ENCODE data around the gene DUT.
A peak's percentile ranks its signal among the peaks of the same experiment; 100 is the strongest.

DUT gene

GRCh38 chr15:48300038-48300437 lies 31.2 kb upstream of the DUT start:
- Histone ChIP-seq H3K4me3 (ENCODE audit: severe bottlenecking) (no peak overlapping the region), H3K36me3 (ENCODE audit: low read depth) (no peaks in the 10 kb centered on the region), H3K9me3 (ENCODE audit: severe bottlenecking) (no peaks in the 10 kb centered on the region), H3K4me1 (ENCODE audit: insufficient read depth, poor library complexity, severe bottlenecking) (no peaks in the 10 kb centered on the region), H3K27me3 (ENCODE audit: insufficient read depth, poor library complexity, severe bottlenecking) (no peaks in the 10 kb centered on the region), H3K27ac (ENCODE audit: poor library complexity, severe bottlenecking) (no peak overlapping the region)
- DNase-seq (ENCODE audit: low spot score) (no peak), ATAC-seq (ENCODE audit: low read depth) (no peak)
- TF ChIP-seq, protein P1, sequence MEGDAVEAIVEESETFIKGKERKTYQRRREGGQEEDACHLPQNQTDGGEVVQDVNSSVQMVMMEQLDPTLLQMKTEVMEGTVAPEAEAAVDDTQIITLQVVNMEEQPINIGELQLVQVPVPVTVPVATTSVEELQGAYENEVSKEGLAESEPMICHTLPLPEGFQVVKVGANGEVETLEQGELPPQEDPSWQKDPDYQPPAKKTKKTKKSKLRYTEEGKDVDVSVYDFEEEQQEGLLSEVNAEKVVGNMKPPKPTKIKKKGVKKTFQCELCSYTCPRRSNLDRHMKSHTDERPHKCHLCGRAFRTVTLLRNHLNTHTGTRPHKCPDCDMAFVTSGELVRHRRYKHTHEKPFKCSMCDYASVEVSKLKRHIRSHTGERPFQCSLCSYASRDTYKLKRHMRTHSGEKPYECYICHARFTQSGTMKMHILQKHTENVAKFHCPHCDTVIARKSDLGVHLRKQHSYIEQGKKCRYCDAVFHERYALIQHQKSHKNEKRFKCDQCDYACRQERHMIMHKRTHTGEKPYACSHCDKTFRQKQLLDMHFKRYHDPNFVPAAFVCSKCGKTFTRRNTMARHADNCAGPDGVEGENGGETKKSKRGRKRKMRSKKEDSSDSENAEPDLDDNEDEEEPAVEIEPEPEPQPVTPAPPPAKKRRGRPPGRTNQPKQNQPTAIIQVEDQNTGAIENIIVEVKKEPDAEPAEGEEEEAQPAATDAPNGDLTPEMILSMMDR (IDR thresholded peaks at IDR 0.05; ENCODE audit: poor library complexity, severe bottlenecking): no peak

DNA sequence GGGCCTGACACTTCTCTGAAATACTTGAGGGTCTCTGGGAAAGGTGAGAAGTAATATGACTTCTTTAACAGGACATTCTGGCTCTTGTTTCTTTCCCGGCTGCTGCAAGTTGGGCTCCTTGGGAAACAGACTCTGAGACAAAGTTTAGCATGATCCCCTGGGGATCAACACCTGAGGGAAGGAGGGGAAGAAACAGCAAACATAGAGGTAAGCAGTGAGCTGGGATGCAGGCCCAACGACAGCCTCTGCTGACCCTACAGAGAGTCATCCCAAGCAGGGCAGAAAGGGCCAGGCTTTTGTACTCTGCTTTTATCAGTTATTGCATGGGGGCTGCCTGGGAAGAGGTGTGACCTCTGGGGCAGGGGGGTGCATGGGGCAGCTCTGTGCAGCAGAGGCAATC lies 26.8 kb upstream of the DUT start:
- no peak overlapping the region for H3K4me3 ChIP-seq (ENCODE audit: severe bottlenecking)
- TF ChIP-seq, protein P1 (IDR thresholded peaks at IDR 0.05; ENCODE audit: poor library complexity, severe bottlenecking): no peak
- H3K36me3 ChIP-seq (ENCODE audit: low read depth): no peaks in the 10 kb centered on the region
- H3K27me3 ChIP-seq (ENCODE audit: insufficient read depth, poor library complexity, severe bottlenecking): no peaks in the 10 kb centered on the region
- H3K9me3 ChIP-seq (ENCODE audit: severe bottlenecking): no peaks in the 10 kb centered on the region
- DNase-seq (ENCODE audit: low spot score) (no peak), ATAC-seq (ENCODE audit: low read depth) (no peak)
- H3K4me1 ChIP-seq (ENCODE audit: insufficient read depth, poor library complexity, severe bottlenecking): peaks cover 3% of the 10 kb centered on the region
- no peak overlapping the region for H3K27ac ChIP-seq (ENCODE audit: poor library complexity, severe bottlenecking)

DNA sequence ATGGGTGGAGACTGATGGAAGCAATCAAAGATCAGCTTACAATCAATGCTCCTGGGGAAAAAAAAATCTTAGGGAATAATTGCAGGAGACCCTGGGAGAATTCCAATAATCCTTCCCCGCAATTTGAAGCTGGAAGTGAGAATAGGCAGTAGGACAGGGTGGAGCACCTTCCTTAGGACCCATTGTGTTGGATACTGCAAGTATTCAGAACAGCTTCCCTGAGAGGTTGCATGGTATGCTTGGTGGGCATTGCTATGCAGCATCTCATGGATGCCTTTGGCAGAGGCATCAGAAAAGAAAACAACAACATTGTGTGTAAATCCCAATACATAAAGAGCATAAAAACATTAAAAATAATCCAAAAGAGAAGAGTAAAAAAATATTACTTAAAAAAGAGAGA lies 24.6 kb upstream of the DUT start:
- Histone ChIP-seq H3K27ac (ENCODE audit: poor library complexity, severe bottlenecking) (no peak overlapping the region), H3K27me3 (ENCODE audit: insufficient read depth, poor library complexity, severe bottlenecking) (no peaks in the 10 kb centered on the region), H3K4me3 (ENCODE audit: severe bottlenecking) (no peak overlapping the region), H3K4me1 (ENCODE audit: insufficient read depth, poor library complexity, severe bottlenecking) (peaks cover 8% of the 10 kb centered on the region), H3K9me3 (ENCODE audit: severe bottlenecking) (no peaks in the 10 kb centered on the region), H3K36me3 (ENCODE audit: low read depth) (no peaks in the 10 kb centered on the region)
- no peak for DNase-seq (ENCODE audit: low spot score)
- TF ChIP-seq, protein P1 (IDR thresholded peaks at IDR 0.05; ENCODE audit: poor library complexity, severe bottlenecking): no peak
- ATAC-seq (ENCODE audit: low read depth): no peak

GRCh38 chr15:48307586-48307985 lies 23.6 kb upstream of the DUT start:
- H3K36me3 ChIP-seq (ENCODE audit: low read depth): no peaks in the 10 kb centered on the region
- H3K4me3 ChIP-seq (ENCODE audit: severe bottlenecking): no peak overlapping the region
- H3K27ac ChIP-seq (ENCODE audit: poor library complexity, severe bottlenecking): no peak overlapping the region
- no peaks in the 10 kb centered on the region for H3K27me3 ChIP-seq (ENCODE audit: insufficient read depth, poor library complexity, severe bottlenecking)
- H3K9me3 ChIP-seq (ENCODE audit: severe bottlenecking): no peaks in the 10 kb centered on the region
- peaks cover 8% of the 10 kb centered on the region for H3K4me1 ChIP-seq (ENCODE audit: insufficient read depth, poor library complexity, severe bottlenecking)
- ATAC-seq (ENCODE audit: low read depth) (no peak), DNase-seq (ENCODE audit: low spot score) (no peak)
- TF ChIP-seq, protein P1 (IDR thresholded peaks at IDR 0.05; ENCODE audit: poor library complexity, severe bottlenecking): no peak

GRCh38 chr15:48309740-48310139 lies 21.5 kb upstream of the DUT start:
- H3K4me3 ChIP-seq (ENCODE audit: severe bottlenecking): no peak overlapping the region
- H3K36me3 ChIP-seq (ENCODE audit: low read depth): no peaks in the 10 kb centered on the region
- ATAC-seq (ENCODE audit: low read depth) (peak; percentile 42; the same call in 1 of the 3 replicates), DNase-seq (ENCODE audit: low spot score) (no peak)
- no peaks in the 10 kb centered on the region for H3K9me3 ChIP-seq (ENCODE audit: severe bottlenecking)
- H3K27ac ChIP-seq (ENCODE audit: poor library complexity, severe bottlenecking): no peak overlapping the region
- peaks cover 8% of the 10 kb centered on the region for H3K4me1 ChIP-seq (ENCODE audit: insufficient read depth, poor library complexity, severe bottlenecking)
- H3K27me3 ChIP-seq (ENCODE audit: insufficient read depth, poor library complexity, severe bottlenecking): no peaks in the 10 kb centered on the region
- TF ChIP-seq, protein P1 (IDR thresholded peaks at IDR 0.05; ENCODE audit: poor library complexity, severe bottlenecking): no peak
